Adipocyte (in vitro differentiated cells): Measurements from ENCODE around the gene XYLB.
"Not testable (repeated sequence)": the region's sequence is repeated elsewhere in the genome, so short reads cannot be mapped to it uniquely, and the experiment has no call there.

ENCODE experiments used
- DNase-seq: peaks from one replicate; pipeline ENCODE4 v3.0.0-alpha.2; 2015; ENCODE audit warnings: low read depth
- H3K27me3 ChIP-seq: replicated peaks from 2 replicates; pipeline ENCODE4 v1.7.0; 2013; ENCODE audit warnings: mild to moderate bottlenecking, low read length, moderate library complexity; ENCODE audit not compliant: control insufficient read depth, insufficient read depth
- H3K36me3 ChIP-seq: 2 replicates; pipeline ENCODE4 v1.7.0; 2013; ENCODE audit warnings: low read length, mild to moderate bottlenecking, moderate library complexity; ENCODE audit not compliant: control insufficient read depth, insufficient read depth, severe bottlenecking
- H3K4me1 ChIP-seq: 2 replicates; pipeline ENCODE4 v1.7.0; 2013; ENCODE audit warnings: mild to moderate bottlenecking, low read length, moderate library complexity; ENCODE audit not compliant: control insufficient read depth, insufficient read depth
- H3K4me3 ChIP-seq: 2 replicates; pipeline ENCODE4 v1.7.0; 2013; ENCODE audit warnings: mild to moderate bottlenecking, low read length, moderate library complexity
- H3K9ac ChIP-seq: 2 replicates; pipeline ENCODE4 v1.7.0; 2013; ENCODE audit warnings: mild to moderate bottlenecking, low read length, moderate library complexity
- H3K9me3 ChIP-seq: 2 replicates; pipeline ENCODE4 v1.7.0; 2013; ENCODE audit warnings: mild to moderate bottlenecking, low read length, moderate library complexity; ENCODE audit not compliant: control insufficient read depth

Gene XYLB

GRCh38 chr3:38313695-38314094, 32.9 kb upstream of the XYLB start:
- Histone ChIP-seq H3K4me3 (no peak overlapping the region), H3K27me3 (peaks cover 10% of the 10 kb centered on the region), H3K4me1 (no peaks in the 10 kb centered on the region), H3K9ac (no peak overlapping the region), H3K36me3 (no peaks in the 10 kb centered on the region), H3K9me3 (peaks cover 4% of the 10 kb centered on the region)
- no peak for DNase-seq

GRCh38 chr3:38314112-38314763, 32.3 kb upstream of the XYLB start:
- peak; percentile 3 for DNase-seq
- Histone ChIP-seq H3K4me3 (no peak overlapping the region), H3K4me1 (no peaks in the 10 kb centered on the region), H3K9ac (no peak overlapping the region), H3K36me3 (no peaks in the 10 kb centered on the region), H3K9me3 (peaks cover 4% of the 10 kb centered on the region), H3K27me3 (peaks cover 4% of the 10 kb centered on the region)

- peaks cover 4% of the 10 kb centered on the region for H3K9me3 ChIP-seq
- H3K36me3 ChIP-seq, result no peaks in the 10 kb centered on the region
- DNase-seq, result no peak
- H3K4me1 ChIP-seq, result no peaks in the 10 kb centered on the region
- H3K27me3 ChIP-seq, result no peaks in the 10 kb centered on the region
- H3K4me3 ChIP-seq, result no peak overlapping the region
- H3K9ac ChIP-seq, result no peak overlapping the region
Observed at GRCh38 chr3:38314764-38315487, 31.7 kb upstream of the XYLB start.

GRCh38 chr3:38315488-38316230, 30.9 kb upstream of the XYLB start:
- Histone ChIP-seq H3K4me3 (no peak overlapping the region), H3K27me3 (no peaks in the 10 kb centered on the region), H3K4me1 (no peaks in the 10 kb centered on the region), H3K36me3 (no peaks in the 10 kb centered on the region), H3K9me3 (peaks cover 4% of the 10 kb centered on the region), H3K9ac (no peak overlapping the region)
- no peak for DNase-seq

GRCh38 chr3:38316356-38317191, 30.0 kb upstream of the XYLB start:
- no peak for DNase-seq

GRCh38 chr3:38317192-38317759, 29.3 kb upstream of the XYLB start:
- Histone ChIP-seq H3K27me3 (no peaks in the 10 kb centered on the region), H3K4me1 (no peaks in the 10 kb centered on the region), H3K4me3 (no peak overlapping the region), H3K36me3 (no peaks in the 10 kb centered on the region), H3K9me3 (peaks cover 4% of the 10 kb centered on the region), H3K9ac (no peak overlapping the region)
- DNase-seq, result no peak

More at GRCh38 chr3:38316356-38317191, 30.0 kb upstream of the XYLB start:
- no peaks in the 10 kb centered on the region for H3K4me1 ChIP-seq
- H3K27me3 ChIP-seq, result no peaks in the 10 kb centered on the region
- no peak overlapping the region for H3K9ac ChIP-seq
- H3K4me3 ChIP-seq, result no peak overlapping the region
- H3K9me3 ChIP-seq, result peaks cover 3% of the 10 kb centered on the region
- no peaks in the 10 kb centered on the region for H3K36me3 ChIP-seq

GRCh38 chr3:38318766-38319671, 27.6 kb upstream of the XYLB start:
- DNase-seq, result no peak
- Histone ChIP-seq H3K27me3 (no peaks in the 10 kb centered on the region), H3K9me3 (peaks cover 4% of the 10 kb centered on the region), H3K4me1 (no peaks in the 10 kb centered on the region), H3K9ac (no peak overlapping the region), H3K4me3 (no peak overlapping the region), H3K36me3 (no peaks in the 10 kb centered on the region)

- DNase-seq, H3K36me3 ChIP-seq, H3K27me3 ChIP-seq, H3K4me3 ChIP-seq, H3K4me1 ChIP-seq, H3K9ac ChIP-seq, H3K9me3 ChIP-seq: not testable (repeated sequence)
Observed at GRCh38 chr3:38320638-38321037, 25.9 kb upstream of the XYLB start.

- Histone ChIP-seq H3K36me3 (no peaks in the 10 kb centered on the region), H3K9me3 (peaks cover 16% of the 10 kb centered on the region), H3K4me1 (peaks cover 2% of the 10 kb centered on the region), H3K9ac (no peak overlapping the region), H3K27me3 (no peaks in the 10 kb centered on the region), H3K4me3 (no peak overlapping the region)
- DNase-seq, result no peak
Observed at GRCh38 chr3:38323060-38323459, 23.5 kb upstream of the XYLB start.

GRCh38 chr3:38325256-38325655, 21.3 kb upstream of the XYLB start:
- no peaks in the 10 kb centered on the region for H3K36me3 ChIP-seq
- H3K4me3 ChIP-seq, result no peak overlapping the region
- peaks cover 16% of the 10 kb centered on the region for H3K9me3 ChIP-seq
- H3K9ac ChIP-seq, result no peak overlapping the region
- DNase-seq, result no peak
- peaks cover 2% of the 10 kb centered on the region for H3K4me1 ChIP-seq
- H3K27me3 ChIP-seq, result no peaks in the 10 kb centered on the region
